B cell (primary cell): ENCODE data around the gene TNIP1.

Experiments used
- CTCF ChIP-seq: fragments of 200-600 bp; IDR thresholded peaks from one replicate; pipeline ENCODE4 v1.8.0; 2022; ENCODE audit warnings: antibody characterized with exemption, mild to moderate bottlenecking
- EZH2 ChIP-seq: IDR thresholded peaks from 2 replicates; pipeline ENCODE4 v1.6.1; 2012; ENCODE audit warnings: borderline replicate concordance, low read depth, mild to moderate bottlenecking, moderate library complexity, low read length; ENCODE audit not compliant: insufficient read depth, poor library complexity, severe bottlenecking

- no peak for TF ChIP-seq CTCF
- no peak for TF ChIP-seq EZH2
These were observed 77.4 kb downstream of the TNIP1 start for GRCh38 chr5:151003503-151003860.
